ENCODE data around the gene SFTPB.

DNA sequence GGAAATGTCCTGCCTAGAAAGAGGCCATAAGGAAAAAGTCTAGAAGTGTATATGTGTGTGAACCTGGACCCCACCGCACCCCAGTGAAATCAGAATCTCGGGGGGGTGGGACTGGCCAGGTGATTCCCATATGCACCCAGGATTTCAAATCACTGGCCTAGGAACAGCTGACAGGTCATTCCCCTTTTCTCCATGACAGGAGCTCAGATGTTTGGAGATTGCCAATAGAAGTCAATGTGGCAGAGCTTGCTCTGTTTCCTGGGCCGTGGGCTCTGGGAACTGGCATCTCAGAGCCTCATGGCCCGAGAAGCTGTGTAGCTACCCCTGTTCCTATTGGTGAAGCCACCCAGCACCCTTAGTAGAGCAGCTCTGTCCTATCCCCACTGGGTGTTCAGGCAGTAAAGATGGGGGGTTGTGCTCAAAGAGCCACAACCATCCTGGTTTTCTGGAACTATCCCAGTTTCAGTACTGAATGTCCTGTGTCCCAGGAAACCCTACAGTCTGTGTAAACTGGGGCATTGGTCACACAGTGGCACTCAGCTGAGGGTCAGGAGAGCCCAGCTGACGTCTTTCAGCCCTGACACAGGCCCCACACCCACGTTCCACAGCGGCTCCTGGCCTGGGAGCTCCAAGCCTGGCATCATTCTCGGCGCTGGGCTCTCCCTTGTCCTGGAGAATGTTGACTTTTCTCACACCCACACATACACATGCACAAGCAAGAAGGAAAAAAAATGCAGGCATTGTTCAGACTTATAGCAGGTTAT lies 45.0 kb upstream of the SFTPB start:
- TF ChIP-seq, protein P1, sequence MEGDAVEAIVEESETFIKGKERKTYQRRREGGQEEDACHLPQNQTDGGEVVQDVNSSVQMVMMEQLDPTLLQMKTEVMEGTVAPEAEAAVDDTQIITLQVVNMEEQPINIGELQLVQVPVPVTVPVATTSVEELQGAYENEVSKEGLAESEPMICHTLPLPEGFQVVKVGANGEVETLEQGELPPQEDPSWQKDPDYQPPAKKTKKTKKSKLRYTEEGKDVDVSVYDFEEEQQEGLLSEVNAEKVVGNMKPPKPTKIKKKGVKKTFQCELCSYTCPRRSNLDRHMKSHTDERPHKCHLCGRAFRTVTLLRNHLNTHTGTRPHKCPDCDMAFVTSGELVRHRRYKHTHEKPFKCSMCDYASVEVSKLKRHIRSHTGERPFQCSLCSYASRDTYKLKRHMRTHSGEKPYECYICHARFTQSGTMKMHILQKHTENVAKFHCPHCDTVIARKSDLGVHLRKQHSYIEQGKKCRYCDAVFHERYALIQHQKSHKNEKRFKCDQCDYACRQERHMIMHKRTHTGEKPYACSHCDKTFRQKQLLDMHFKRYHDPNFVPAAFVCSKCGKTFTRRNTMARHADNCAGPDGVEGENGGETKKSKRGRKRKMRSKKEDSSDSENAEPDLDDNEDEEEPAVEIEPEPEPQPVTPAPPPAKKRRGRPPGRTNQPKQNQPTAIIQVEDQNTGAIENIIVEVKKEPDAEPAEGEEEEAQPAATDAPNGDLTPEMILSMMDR (IDR thresholded peaks at IDR 0.05), result no peak
- no peak for TF ChIP-seq CBFB (CRISPR knock-in tag; IDR thresholded peaks at IDR 0.05; ENCODE audit: low read depth)
- TF ChIP-seq TP53 (CRISPR knock-in tag; IDR thresholded peaks at IDR 0.05), result no peak
- no peak for TF ChIP-seq CREB1 (CRISPR knock-in tag; IDR thresholded peaks at IDR 0.05)
- TF ChIP-seq, protein P2, sequence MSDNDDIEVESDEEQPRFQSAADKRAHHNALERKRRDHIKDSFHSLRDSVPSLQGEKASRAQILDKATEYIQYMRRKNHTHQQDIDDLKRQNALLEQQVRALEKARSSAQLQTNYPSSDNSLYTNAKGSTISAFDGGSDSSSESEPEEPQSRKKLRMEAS (CRISPR knock-in tag; IDR thresholded peaks at IDR 0.05), result no peak
- no peak for TF ChIP-seq NR3C1 (CRISPR knock-in tag; conservative IDR thresholded peaks at IDR 0.05; ENCODE audit: low read depth)
- TF ChIP-seq, protein P3, sequence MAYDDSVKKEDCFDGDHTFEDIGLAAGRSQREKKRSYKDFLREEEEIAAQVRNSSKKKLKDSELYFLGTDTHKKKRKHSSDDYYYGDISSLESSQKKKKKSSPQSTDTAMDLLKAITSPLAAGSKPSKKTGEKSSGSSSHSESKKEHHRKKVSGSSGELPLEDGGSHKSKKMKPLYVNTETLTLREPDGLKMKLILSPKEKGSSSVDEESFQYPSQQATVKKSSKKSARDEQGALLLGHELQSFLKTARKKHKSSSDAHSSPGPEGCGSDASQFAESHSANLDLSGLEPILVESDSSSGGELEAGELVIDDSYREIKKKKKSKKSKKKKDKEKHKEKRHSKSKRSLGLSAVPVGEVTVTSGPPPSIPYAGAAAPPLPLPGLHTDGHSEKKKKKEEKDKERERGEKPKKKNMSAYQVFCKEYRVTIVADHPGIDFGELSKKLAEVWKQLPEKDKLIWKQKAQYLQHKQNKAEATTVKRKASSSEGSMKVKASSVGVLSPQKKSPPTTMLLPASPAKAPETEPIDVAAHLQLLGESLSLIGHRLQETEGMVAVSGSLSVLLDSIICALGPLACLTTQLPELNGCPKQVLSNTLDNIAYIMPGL (CRISPR knock-in tag; IDR thresholded peaks at IDR 0.05), result no peak
- TF ChIP-seq, protein P4, sequence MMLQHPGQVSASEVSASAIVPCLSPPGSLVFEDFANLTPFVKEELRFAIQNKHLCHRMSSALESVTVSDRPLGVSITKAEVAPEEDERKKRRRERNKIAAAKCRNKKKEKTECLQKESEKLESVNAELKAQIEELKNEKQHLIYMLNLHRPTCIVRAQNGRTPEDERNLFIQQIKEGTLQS (CRISPR knock-in tag; conservative IDR thresholded peaks at IDR 0.05), result no peak
- no peak for TF ChIP-seq ELF4 (CRISPR knock-in tag; IDR thresholded peaks at IDR 0.05; ENCODE audit: low read depth)
- no peak for TF ChIP-seq NR2C2 (CRISPR knock-in tag; IDR thresholded peaks at IDR 0.05)
- no peak for TF ChIP-seq MYBL2 (CRISPR knock-in tag; IDR thresholded peaks at IDR 0.05)
